Mesendoderm (in vitro differentiated cells): ENCODE results near the gene DXO.

Experiments
- DNase-seq: peaks from one replicate; pipeline ENCODE4 v3.0.0; 2013
- H2AK5ac ChIP-seq: 2 replicates; pipeline ENCODE4 v1.6.1; 2013; ENCODE audit warnings: low read length, inconsistent platforms
- H2BK120ac ChIP-seq: 2 replicates; pipeline ENCODE4 v1.6.1; 2013; ENCODE audit warnings: low read depth, mild to moderate bottlenecking, low read length, moderate library complexity, mixed read lengths
- H2BK15ac ChIP-seq: replicated peaks from 2 replicates; pipeline ENCODE4 v1.6.1; 2013; ENCODE audit warnings: low read depth, mild to moderate bottlenecking, moderate library complexity
- H2BK5ac ChIP-seq: 2 replicates; pipeline ENCODE4 v1.6.1; 2013; ENCODE audit warnings: low read length, inconsistent platforms
- H3K18ac ChIP-seq: 2 replicates; pipeline ENCODE4 v1.6.1; 2013; ENCODE audit warnings: mild to moderate bottlenecking, low read length, mixed read lengths
- H3K23ac ChIP-seq: one replicate; pipeline ENCODE4 v1.6.1; 2013; ENCODE audit warnings: low read length
- H3K27ac ChIP-seq: 2 replicates; pipeline ENCODE4 v1.5.1; 2013; ENCODE audit warnings: low read depth, mild to moderate bottlenecking, inconsistent platforms, low read length, moderate library complexity
- H3K27me3 ChIP-seq: 2 replicates; pipeline ENCODE4 v1.6.1; 2013; ENCODE audit warnings: low read length, control low read depth, mild to moderate bottlenecking, inconsistent platforms; ENCODE audit not compliant: insufficient read depth, poor library complexity
- H3K36me3 ChIP-seq: 2 replicates; pipeline ENCODE4 v1.6.1; 2013; ENCODE audit warnings: low read length, inconsistent platforms; ENCODE audit not compliant: control insufficient read depth, insufficient read depth
- H3K4ac ChIP-seq: one replicate; pipeline ENCODE4 v1.6.1; 2013; ENCODE audit warnings: low read depth, mild to moderate bottlenecking, low read length, moderate library complexity
- H3K4me1 ChIP-seq: 2 replicates; pipeline ENCODE4 v1.6.1; 2013; ENCODE audit warnings: low read depth, low read length, inconsistent platforms; ENCODE audit not compliant: control insufficient read depth
- H3K4me2 ChIP-seq: 2 replicates; pipeline ENCODE4 v1.6.1; 2013; ENCODE audit warnings: low read length
- H3K4me3 ChIP-seq: 2 replicates; pipeline ENCODE4 v1.5.1; 2013; ENCODE audit warnings: mild to moderate bottlenecking, low read length
- H3K56ac ChIP-seq: one replicate; pipeline ENCODE4 v1.6.1; 2013; ENCODE audit warnings: low read length
- H3K79me1 ChIP-seq: 2 replicates; pipeline ENCODE4 v1.6.1; 2013; ENCODE audit warnings: low read length, inconsistent platforms
- H3K79me2 ChIP-seq: 2 replicates; pipeline ENCODE4 v1.6.1; 2013; ENCODE audit warnings: mild to moderate bottlenecking, low read length; ENCODE audit not compliant: control insufficient read depth, insufficient read depth
- H3K9ac ChIP-seq: 2 replicates; pipeline ENCODE4 v1.6.1; 2013; ENCODE audit warnings: low read length, inconsistent platforms
- H4K5ac ChIP-seq: one replicate; pipeline ENCODE4 v1.6.1; 2013; ENCODE audit warnings: low read length
- H4K8ac ChIP-seq: one replicate; pipeline ENCODE4 v1.6.1; 2013; ENCODE audit warnings: low read depth, mild to moderate bottlenecking, control low read depth, low read length, moderate library complexity
- WGBS: extraction: QIAGEN DNeasy Blood & Tissue Kit; methylation state at CpG from one replicate; pipeline ENCODE4 v1.1.7; 2013; ENCODE audit warnings: low lambda C conversion rate, missing lambda C conversion rate; ENCODE audit not compliant: insufficient coverage; ENCODE audit errors: extremely low coverage; 5-methylcytosine and 5-hydroxymethylcytosine counted together

DXO gene

DNA sequence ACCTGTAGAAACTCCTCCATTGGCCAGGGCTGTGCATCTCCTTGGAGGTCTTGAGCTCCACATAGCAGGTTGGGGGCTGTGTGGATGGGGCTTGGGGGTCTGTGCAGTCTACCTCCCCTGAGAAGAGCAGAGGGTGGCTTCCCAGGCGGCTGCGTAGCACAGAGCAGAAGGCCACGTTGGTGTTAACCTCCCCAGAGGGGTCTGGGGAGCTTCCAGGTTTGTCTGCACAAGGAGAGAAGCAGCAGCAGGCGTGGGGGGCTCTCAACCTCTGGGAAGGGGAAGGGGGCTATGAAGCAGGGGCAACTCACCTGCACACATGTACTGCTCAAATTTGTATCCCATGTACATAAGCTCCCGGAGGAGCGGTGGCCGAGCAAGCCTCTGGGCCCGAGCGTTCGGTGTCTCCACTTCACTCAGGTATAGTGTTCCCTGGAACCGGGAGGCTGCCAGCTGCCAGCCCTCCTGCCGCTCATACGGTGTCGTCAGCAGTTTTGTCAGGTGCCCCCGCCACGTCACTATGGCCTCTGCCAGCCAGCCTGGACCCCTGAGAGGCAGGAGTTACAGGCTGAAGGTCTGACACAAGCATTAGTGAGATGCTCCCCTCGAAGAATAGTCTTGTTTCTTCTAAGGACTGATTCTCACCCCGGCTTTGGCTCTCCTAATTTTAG is 1.2 kb downstream of the DXO start:
- Histone ChIP-seq H3K18ac (no peak overlapping the region), H4K8ac (no peak overlapping the region), H2BK5ac (no peak overlapping the region), H3K9ac (no peak overlapping the region), H3K79me1 (peaks cover 5% of the 10 kb centered on the region), H3K27me3 (no peaks in the 10 kb centered on the region), H3K4me3 (no peak overlapping the region), H4K5ac (no peak overlapping the region), H3K79me2 (peaks cover 3% of the 10 kb centered on the region), H2BK120ac (no peak overlapping the region), H3K4ac (no peak overlapping the region), H3K23ac (no peak overlapping the region), H3K27ac (no peak overlapping the region), H3K4me1 (peaks cover 3% of the 10 kb centered on the region), H3K56ac (no peak overlapping the region), H3K4me2 (no peak overlapping the region), H2BK15ac (no peak overlapping the region), H2AK5ac (no peak overlapping the region), H3K36me3 (peaks cover 9% of the 10 kb centered on the region)
- WGBS: no CpG with 5 or more reads among the region's 18 CpGs
- DNase-seq: no peak

DNA sequence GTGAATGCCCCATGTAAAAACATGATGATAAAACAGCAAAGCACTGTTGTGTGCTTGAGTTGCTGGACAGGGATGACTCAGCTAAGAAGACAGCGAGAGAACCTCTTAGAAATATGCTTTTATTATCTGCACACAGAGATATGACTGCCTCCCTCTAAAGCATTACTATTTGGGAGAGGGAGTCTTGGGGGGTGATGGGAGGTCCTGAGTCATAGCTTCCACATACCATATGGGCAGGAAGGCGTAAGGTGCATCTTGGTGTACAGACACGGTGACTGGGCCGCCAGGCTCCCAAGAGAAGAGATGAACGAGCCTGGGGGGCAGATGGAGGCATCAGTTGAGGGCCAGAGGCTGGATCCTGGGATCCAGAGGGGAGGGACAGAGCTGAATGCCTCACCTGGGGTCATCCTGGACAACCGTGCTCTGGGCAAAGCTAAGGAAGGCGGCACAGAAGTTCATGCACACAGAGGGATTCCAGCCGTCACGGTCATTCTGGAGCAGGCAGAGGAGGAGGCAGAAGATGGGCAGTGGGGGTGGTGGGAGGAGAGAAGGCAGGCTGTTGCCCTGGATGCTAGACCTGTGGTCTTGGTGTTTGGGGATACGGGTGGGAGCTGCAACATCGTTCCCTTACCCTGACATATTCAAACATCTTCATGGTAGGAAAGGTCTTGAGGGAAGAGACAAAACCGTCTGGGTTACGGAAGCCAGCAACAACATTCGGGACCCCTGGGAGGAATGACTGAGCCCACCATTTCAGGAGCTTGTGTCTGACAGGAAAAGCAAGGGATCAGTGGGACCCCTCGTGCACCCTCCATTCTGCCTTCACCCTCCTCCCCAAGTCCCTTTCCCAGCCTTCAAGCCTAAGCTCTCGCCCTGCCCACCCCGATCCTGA is 2.0 kb downstream of the DXO start:
- H4K8ac ChIP-seq: no peak overlapping the region
- peaks cover 5% of the 10 kb centered on the region for H3K79me1 ChIP-seq
- no peak overlapping the region for H3K4me2 ChIP-seq
- H2BK120ac ChIP-seq: no peak overlapping the region
- H2BK15ac ChIP-seq: no peak overlapping the region
- H2BK5ac ChIP-seq: no peak overlapping the region
- H2AK5ac ChIP-seq: no peak overlapping the region
- H3K79me2 ChIP-seq: peaks cover 3% of the 10 kb centered on the region
- no peak overlapping the region for H3K18ac ChIP-seq
- H3K27ac ChIP-seq: no peak overlapping the region
- peaks cover 9% of the 10 kb centered on the region for H3K36me3 ChIP-seq
- H3K4me1 ChIP-seq: peaks cover 3% of the 10 kb centered on the region
- H3K23ac ChIP-seq: no peak overlapping the region
- no peaks in the 10 kb centered on the region for H3K27me3 ChIP-seq
- DNase-seq: no peak
- H3K9ac ChIP-seq: no peak overlapping the region
- no peak overlapping the region for H3K4me3 ChIP-seq
- no peak overlapping the region for H3K4ac ChIP-seq
- no CpG with 5 or more reads among the region's 17 CpGs for WGBS
- no peak overlapping the region for H4K5ac ChIP-seq
- no peak overlapping the region for H3K56ac ChIP-seq

DNA sequence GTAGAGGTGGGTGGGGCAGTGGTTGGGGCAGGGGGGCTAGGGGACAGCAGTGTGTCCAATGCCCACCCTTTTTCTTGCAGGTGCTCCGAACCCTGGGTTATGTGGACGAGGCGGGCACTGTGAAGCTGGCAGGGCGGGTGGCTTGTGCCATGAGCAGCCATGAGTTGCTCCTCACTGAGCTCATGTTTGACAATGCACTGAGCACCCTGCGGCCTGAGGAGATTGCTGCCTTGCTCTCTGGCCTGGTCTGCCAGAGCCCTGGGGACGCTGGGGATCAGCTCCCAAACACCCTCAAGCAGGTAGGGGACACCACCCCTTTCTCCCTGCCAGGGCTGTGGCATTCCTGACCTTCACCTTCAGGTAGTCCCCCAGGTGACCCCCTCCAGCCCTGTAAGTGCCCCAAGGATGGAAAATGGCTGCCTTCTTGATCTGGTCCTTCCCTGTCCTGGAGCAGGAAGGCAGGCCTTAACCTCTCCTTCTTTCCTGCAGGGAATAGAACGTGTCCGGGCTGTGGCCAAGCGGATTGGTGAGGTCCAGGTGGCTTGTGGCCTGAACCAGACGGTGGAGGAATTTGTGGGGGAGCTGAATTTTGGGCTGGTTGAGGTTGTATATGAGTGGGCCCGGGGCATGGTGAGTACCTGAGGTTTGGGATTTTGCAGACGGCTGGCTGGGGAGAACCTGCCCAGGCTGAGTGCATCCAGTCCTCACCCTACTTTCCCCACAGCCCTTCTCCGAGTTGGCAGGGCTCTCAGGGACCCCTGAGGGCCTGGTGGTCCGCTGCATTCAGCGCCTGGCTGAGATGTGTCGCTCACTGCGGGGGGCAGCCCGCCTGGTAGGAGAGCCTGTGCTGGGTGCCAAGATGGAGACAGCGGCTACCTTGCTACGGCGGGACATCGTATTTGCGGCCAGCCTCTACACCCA is 2.9 kb downstream of the DXO start:
- peaks cover 9% of the 10 kb centered on the region for H3K36me3 ChIP-seq
- no peak overlapping the region for H3K56ac ChIP-seq
- H3K23ac ChIP-seq: no peak overlapping the region
- no peak overlapping the region for H2AK5ac ChIP-seq
- no peaks in the 10 kb centered on the region for H3K27me3 ChIP-seq
- H3K4me2 ChIP-seq: no peak overlapping the region
- H3K79me1 ChIP-seq: peaks cover 5% of the 10 kb centered on the region
- no peak overlapping the region for H2BK15ac ChIP-seq
- DNase-seq: no peak
- no peak overlapping the region for H2BK5ac ChIP-seq
- H3K4me1 ChIP-seq: peaks cover 3% of the 10 kb centered on the region
- H3K4me3 ChIP-seq: no peak overlapping the region
- H3K27ac ChIP-seq: no peak overlapping the region
- no peak overlapping the region for H3K4ac ChIP-seq
- no peak overlapping the region for H4K8ac ChIP-seq
- H3K9ac ChIP-seq: no peak overlapping the region
- no peak overlapping the region for H3K18ac ChIP-seq
- peaks cover 3% of the 10 kb centered on the region for H3K79me2 ChIP-seq
- no CpG with 5 or more reads among the region's 23 CpGs for WGBS
- H4K5ac ChIP-seq: no peak overlapping the region
- H2BK120ac ChIP-seq: no peak overlapping the region

DNA sequence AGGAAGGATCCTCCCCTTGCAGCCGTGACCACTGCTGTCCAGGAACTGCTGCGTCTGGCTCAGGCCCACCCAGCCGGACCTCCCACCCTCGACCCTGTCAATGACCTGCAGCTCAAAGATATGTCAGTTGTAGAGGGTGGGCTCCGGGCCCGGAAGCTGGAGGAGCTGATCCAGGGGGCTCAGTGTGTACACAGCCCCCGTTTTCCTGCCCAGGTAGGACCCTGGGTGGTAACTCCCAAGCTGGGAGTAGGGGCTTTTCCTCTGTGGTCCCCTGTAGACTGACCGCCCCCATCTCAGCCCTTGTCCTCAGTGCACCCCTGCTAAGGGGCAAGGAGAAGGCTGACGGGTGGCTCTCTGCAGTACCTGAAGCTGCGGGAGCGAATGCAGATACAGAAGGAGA is 3.6 kb downstream of the DXO start:
- Histone ChIP-seq H2BK120ac (no peak overlapping the region), H2BK15ac (no peak overlapping the region), H3K27me3 (no peaks in the 10 kb centered on the region), H3K18ac (no peak overlapping the region), H3K56ac (no peak overlapping the region), H3K79me2 (peaks cover 3% of the 10 kb centered on the region), H3K36me3 (peaks cover 9% of the 10 kb centered on the region), H3K4me3 (no peak overlapping the region), H2BK5ac (no peak overlapping the region), H3K4ac (no peak overlapping the region), H3K23ac (no peak overlapping the region), H2AK5ac (no peak overlapping the region), H3K4me1 (peaks cover 3% of the 10 kb centered on the region), H3K9ac (no peak overlapping the region), H4K8ac (no peak overlapping the region), H3K4me2 (no peak overlapping the region), H3K27ac (no peak overlapping the region), H4K5ac (no peak overlapping the region), H3K79me1 (peaks cover 3% of the 10 kb centered on the region)
- no peak for DNase-seq
- WGBS: no CpG with 5 or more reads among the region's 11 CpGs

DNA sequence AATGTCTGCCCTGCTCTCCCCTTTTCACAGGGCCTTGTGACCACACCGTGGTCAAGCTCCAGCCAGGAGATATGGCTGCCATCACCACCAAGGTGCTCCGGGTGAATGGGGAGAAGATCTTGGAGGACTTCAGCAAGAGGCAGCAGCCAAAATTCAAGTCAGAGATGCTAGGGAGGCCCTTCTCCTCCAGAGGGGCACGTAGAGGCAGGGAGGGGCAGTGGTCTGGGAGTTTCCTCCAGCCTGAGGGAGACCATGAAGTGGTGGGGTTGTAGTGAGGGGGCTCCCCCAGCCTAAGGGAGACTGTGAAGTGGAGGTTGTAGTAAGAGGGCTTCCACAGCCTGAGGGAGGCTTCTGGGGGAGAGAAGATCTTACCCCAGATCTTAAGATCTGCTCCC is 4.0 kb downstream of the DXO start:
- Histone ChIP-seq H3K79me2 (peaks cover under 1% of the 10 kb centered on the region), H2BK5ac (no peak overlapping the region), H3K36me3 (peaks cover 9% of the 10 kb centered on the region), H3K9ac (no peak overlapping the region), H4K8ac (no peak overlapping the region), H3K18ac (no peak overlapping the region), H3K79me1 (peaks cover 1% of the 10 kb centered on the region), H4K5ac (no peak overlapping the region), H3K4me1 (peaks cover under 1% of the 10 kb centered on the region), H2BK120ac (no peak overlapping the region), H3K27me3 (no peaks in the 10 kb centered on the region), H2BK15ac (no peak overlapping the region), H3K23ac (no peak overlapping the region), H3K4me3 (no peak overlapping the region), H3K4ac (no peak overlapping the region), H3K27ac (no peak overlapping the region), H3K4me2 (no peak overlapping the region), H3K56ac (no peak overlapping the region), H2AK5ac (no peak overlapping the region)
- WGBS: no CpG with 5 or more reads among the region's 3 CpGs
- no peak for DNase-seq
